ENCODE results near the gene ZBTB7B.

ZBTB7B gene

GRCh38 chr1:155051777-155052398, 49.3 kb downstream of the ZBTB7B start:
- Histone ChIP-seq H3K36me3 (ENCODE audit: control insufficient read depth in 2 of 2, insufficient read depth in 1 of 2, low read length in 2 of 2) (peaks cover 0 to 31% of the 10 kb centered on the region in 2 experiments; a peak in 1 of 3 replicates), H3K9me3 (ENCODE audit: control insufficient read depth, insufficient read depth, low read depth, low read length) (no peaks in the 10 kb centered on the region), H3K4me1 (ENCODE audit: control insufficient read depth, insufficient read depth, low read length) (peaks cover 9% of the 10 kb centered on the region), H3K27ac (ENCODE audit: extremely low read depth, low read depth, low read length) (peak overlapping the region; percentile 57; the same call in 1 of the 2 replicates), H3K4me3 (ENCODE audit: low read depth, low read length) (peak overlapping the region; percentile 66)
- CTCF ChIA-PET = interaction anchor here (0.7 to 3.6 kb wide), 9 partner anchors 9 to 116 kb away, joined by 3 to 32 read pairs (median 4); no protein-coding TSS in a partner anchor
- POLR2A ChIA-PET = interaction anchor here (0.8 to 1.6 kb wide), 6 partner anchors 9 to 96 kb away, joined by 3 to 10 read pairs (median 4); partner anchors contain the start of gene PBXIP1
- TF ChIP-seq ZNF18 (tag by site-specific recombination; IDR thresholded peaks at IDR 0.05) = no peak
- peak; percentile 58; the same call in 1 of the 2 replicates for TF ChIP-seq HIC1 (tag by site-specific recombination; IDR thresholded peaks at IDR 0.05)
- TF ChIP-seq ZNF239 (tag by site-specific recombination; IDR thresholded peaks at IDR 0.05) = no peak
- TF ChIP-seq ZNF600 (tag by site-specific recombination; IDR thresholded peaks at IDR 0.05) = 0 out of 2 replicates have a peak, but pooled peaks have one; percentile 2
- peak; percentile 34; the same call in 1 of the 2 replicates for TF ChIP-seq ZBTB17 (tag by site-specific recombination; IDR thresholded peaks at IDR 0.05)
- TF ChIP-seq SP7 (tag by site-specific recombination; IDR thresholded peaks at IDR 0.05) = 0 out of 2 replicates have a peak, but pooled peaks have one; percentile 13
- TF ChIP-seq PATZ1 (tag by site-specific recombination; IDR thresholded peaks at IDR 0.05) = peak; percentile 87
- TF ChIP-seq EGR2 (tag by site-specific recombination; IDR thresholded peaks at IDR 0.05; ENCODE audit: low read depth) = peak; percentile 93
- no peak for TF ChIP-seq ZEB2 (tag by site-specific recombination; IDR thresholded peaks at IDR 0.05)
- peak; percentile 93; the same call in 1 of the 2 replicates for TF ChIP-seq PRDM2 (tag by site-specific recombination; IDR thresholded peaks at IDR 0.05; ENCODE audit: borderline replicate concordance)
- TF ChIP-seq ZBTB8A (tag by site-specific recombination; IDR thresholded peaks at IDR 0.05) = peak; percentile 99
- peak; percentile 55; the same call in 1 of the 2 replicates for TF ChIP-seq ZBTB20 (tag by site-specific recombination; IDR thresholded peaks at IDR 0.05)
- peak; percentile 32; the same call in 1 of the 2 replicates for TF ChIP-seq ZNF423 (tag by site-specific recombination; IDR thresholded peaks at IDR 0.05)
- TF ChIP-seq SP2 (tag by site-specific recombination; IDR thresholded peaks at IDR 0.05) = peak; percentile 83
- peak; percentile 46 for TF ChIP-seq IKZF3 (tag by site-specific recombination; IDR thresholded peaks at IDR 0.05)
- TF ChIP-seq KLF17 (tag by site-specific recombination; IDR thresholded peaks at IDR 0.05) = peak; percentile 66
- peak; percentile 99 for TF ChIP-seq ZNF398 (tag by site-specific recombination; IDR thresholded peaks at IDR 0.05)

Measured in HEK293 (cell line).